HFFc6 (cell line): ENCODE results near the gene XRCC2. TPM values are rescaled to one million over a fixed set of nuclear protein-coding genes. Genes with fewer than 3 reads are reported as not detected.
"Not testable (repeated sequence)": the region's sequence is repeated elsewhere in the genome, so short reads cannot be mapped to it uniquely, and the experiment has no call there.

Source experiments
- DNase-seq: peaks from one replicate; pipeline ENCODE4 v3.0.0-alpha.2; 2018
- H3K27ac Mint-ChIP-seq: 2 replicates; pipeline ENCODE4 v1.8.0; 2020; ENCODE audit warnings: mild to moderate bottlenecking, mixed read lengths
- H3K27me3 Mint-ChIP-seq: 2 replicates; pipeline ENCODE4 v1.8.0; 2021; ENCODE audit warnings: mild to moderate bottlenecking, moderate library complexity, mixed read lengths; ENCODE audit not compliant: insufficient read depth
- H3K36me3 Mint-ChIP-seq: 2 replicates; pipeline ENCODE4 v1.8.0; 2021; ENCODE audit warnings: low read depth, mixed read lengths
- H3K4me1 Mint-ChIP-seq: 2 replicates; pipeline ENCODE4 v1.8.0; 2020; ENCODE audit warnings: low read depth, mixed read lengths
- H3K4me3 Mint-ChIP-seq: 2 replicates; pipeline ENCODE4 v1.8.0; 2020; ENCODE audit warnings: mild to moderate bottlenecking, moderate library complexity, mixed read lengths
- H3K9me3 Mint-ChIP-seq: 2 replicates; pipeline ENCODE4 v1.8.0; 2020; ENCODE audit warnings: mild to moderate bottlenecking, mixed read lengths
- total RNA-seq, 6 experiments: library from RNA; stranded (reverse); fragmentation: NEBNext Ultra II Directional; extraction: Animal tissue kit (Norgen Biotek cat#: 25700); gene quantifications; 2 replicates in 1 of 6; 3 replicates in 5 of 6; pipeline ENCODE4 v1.2.3, GENCODE V29; 2021
- TF ChIP-seq, protein P1 (sequence below): fragments of 200-600 bp; sonication (generic); IDR thresholded peaks from 2 replicates; pipeline ENCODE4 v1.5.0; 2021; ENCODE audit warnings: antibody characterized with exemption, mild to moderate bottlenecking

XRCC2 gene
- total RNA-seq, 6 experiments from 2014 or later, result 1.8 to 3.8 (median 3.4) TPM

DNA sequence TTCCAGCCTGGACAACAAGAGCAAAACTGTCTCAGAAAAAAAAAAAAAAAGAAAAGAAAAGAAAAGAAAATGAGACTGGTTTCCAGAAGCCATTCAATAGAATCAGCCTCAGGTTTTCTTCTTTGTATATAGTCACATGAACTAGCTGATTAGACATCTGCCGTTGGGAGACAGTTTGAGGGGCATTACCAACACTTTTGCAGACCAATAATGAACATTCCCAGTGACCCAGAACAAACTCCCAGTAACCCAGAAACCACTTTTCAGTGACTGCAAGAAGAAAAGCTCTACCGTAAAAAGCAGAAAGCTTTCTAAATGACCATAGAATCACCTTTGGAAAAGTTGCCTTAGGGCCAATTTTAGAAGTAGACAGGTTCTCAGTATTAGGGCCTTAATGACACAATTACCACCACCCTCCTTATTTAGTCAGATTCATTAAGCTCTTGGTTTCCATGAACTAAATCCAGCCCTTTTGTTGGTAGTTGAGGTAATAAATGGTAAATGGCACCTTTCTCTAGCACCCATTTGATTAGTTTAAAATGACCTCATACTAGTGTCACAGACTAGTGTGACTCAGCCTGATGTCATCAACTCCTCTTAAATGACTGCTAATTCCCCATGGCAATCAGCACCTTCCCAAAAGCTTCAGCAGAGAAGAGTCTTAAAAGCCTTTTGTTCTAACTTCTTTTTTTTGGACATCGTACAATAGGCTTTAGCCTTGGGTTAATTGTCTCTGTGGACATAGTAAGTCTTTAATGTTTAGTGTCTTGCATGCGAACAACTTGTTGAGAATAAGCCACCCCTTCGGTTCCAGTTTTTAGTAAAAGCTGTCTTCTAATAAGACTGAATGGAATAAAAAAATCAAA is 33.6 kb upstream of the XRCC2 start:
- DNase-seq, result no peak
- no peak overlapping the region for H3K4me3 Mint-ChIP-seq
- H3K27me3 Mint-ChIP-seq, result peaks cover 5% of the 10 kb centered on the region
- no peak overlapping the region for H3K27ac Mint-ChIP-seq
- H3K36me3 Mint-ChIP-seq, result peaks cover 9% of the 10 kb centered on the region
- peaks cover 31% of the 10 kb centered on the region for H3K4me1 Mint-ChIP-seq
- TF ChIP-seq, protein P1, sequence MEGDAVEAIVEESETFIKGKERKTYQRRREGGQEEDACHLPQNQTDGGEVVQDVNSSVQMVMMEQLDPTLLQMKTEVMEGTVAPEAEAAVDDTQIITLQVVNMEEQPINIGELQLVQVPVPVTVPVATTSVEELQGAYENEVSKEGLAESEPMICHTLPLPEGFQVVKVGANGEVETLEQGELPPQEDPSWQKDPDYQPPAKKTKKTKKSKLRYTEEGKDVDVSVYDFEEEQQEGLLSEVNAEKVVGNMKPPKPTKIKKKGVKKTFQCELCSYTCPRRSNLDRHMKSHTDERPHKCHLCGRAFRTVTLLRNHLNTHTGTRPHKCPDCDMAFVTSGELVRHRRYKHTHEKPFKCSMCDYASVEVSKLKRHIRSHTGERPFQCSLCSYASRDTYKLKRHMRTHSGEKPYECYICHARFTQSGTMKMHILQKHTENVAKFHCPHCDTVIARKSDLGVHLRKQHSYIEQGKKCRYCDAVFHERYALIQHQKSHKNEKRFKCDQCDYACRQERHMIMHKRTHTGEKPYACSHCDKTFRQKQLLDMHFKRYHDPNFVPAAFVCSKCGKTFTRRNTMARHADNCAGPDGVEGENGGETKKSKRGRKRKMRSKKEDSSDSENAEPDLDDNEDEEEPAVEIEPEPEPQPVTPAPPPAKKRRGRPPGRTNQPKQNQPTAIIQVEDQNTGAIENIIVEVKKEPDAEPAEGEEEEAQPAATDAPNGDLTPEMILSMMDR, result no peak
- H3K9me3 Mint-ChIP-seq, result peaks cover 13% of the 10 kb centered on the region

DNA sequence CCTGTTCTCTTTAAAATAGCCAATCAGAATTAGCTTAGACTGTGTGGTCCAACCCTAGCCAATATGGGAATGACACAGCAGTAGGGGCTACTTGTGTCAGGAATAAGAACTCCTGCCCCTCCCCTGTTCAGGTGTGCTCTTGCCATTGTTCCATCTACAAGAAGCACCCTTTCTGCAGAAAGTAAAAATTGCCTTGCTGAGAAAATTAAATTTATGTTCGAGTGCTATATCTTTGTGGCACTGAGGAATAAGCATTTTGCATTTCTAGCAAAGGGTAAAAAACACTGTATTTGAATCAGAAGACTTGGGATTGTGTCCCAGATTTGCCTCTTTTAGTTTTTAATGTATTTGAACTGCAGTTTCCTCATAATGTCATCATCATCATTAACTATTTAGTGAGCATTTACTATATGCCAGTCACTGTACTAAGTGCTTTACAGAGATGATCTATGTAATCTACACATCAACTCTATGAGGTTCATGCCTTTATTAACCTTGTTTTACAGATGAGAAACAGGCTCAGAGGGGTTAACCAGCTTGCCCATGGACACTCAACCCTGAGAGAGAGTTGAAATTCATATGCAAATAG is 28.9 kb upstream of the XRCC2 start:
- TF ChIP-seq, protein P1, result no peak
- peaks cover 7% of the 10 kb centered on the region for H3K27me3 Mint-ChIP-seq

DNA sequence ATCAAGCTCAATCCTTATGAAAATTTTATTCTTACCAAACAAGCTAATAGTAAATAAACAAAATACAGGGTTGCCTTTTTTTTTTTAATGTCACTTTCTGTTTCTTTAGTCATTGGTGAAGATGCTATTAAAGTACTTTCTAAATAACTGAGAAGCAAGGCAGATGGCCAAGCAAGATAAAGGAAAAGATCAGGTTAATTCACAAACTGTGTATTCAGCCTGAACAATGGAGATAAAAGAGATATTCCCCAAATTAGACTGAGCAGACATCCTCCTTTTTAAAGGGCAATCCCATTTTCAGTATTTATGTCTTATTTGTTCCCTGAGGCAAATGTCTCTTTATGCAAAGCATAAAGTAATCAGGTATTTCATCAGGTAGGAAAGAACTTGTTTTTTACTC is 23.1 kb upstream of the XRCC2 start:
- Mint-ChIP-seq H3K27ac (no peak overlapping the region), H3K36me3 (no peaks in the 10 kb centered on the region), H3K4me3 (no peak overlapping the region), H3K27me3 (peaks cover 12% of the 10 kb centered on the region; the same call in 1 of the 2 replicates), H3K4me1 (peaks cover 5% of the 10 kb centered on the region; the same call in 1 of the 2 replicates), H3K9me3 (peaks cover 4% of the 10 kb centered on the region; the same call in 1 of the 2 replicates)
- no peak for DNase-seq
- TF ChIP-seq, protein P1, result no peak

More for the DNA sequence above, 28.9 kb upstream of the XRCC2 start:
- Mint-ChIP-seq H3K9me3 (peaks cover 21% of the 10 kb centered on the region), H3K27ac (no peak overlapping the region), H3K4me3 (no peak overlapping the region), H3K36me3 (peaks cover 12% of the 10 kb centered on the region), H3K4me1 (peaks cover 11% of the 10 kb centered on the region)
- no peak for DNase-seq

DNA sequence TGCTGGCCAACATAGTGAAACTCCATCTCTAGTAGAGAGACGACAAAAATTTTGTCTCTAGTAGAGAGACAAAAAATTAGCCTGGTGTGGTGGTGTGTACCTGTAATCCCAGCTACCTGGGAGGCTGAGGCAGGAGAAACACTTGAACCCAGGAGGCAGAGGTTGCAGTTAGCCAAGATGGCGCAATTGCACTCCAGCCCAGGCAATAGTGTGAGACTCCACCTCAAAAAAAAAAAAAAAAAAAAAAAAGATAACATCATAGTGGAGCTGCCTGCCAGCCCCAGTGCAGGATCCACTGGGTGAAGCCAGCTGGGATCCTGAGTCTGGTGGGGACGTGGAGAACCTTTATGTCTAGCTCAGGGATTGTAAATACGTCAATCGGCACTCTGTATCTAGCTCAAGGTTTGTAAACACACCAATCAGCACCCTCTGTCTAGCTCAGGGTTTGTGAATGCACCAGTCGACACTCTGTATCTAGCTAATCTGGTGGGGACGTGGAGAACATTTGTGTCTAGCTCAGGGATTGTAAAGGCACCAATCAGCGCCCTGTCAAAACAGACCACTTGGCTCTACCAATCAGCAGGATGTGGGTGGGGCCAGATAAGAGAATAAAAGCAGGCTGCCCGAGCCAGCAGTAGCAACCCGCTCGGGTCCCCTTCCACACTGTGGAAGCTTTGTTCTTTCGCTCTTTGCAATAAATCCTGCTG is 21.5 kb upstream of the XRCC2 start:
- not testable (repeated sequence) for H3K9me3 Mint-ChIP-seq, H3K36me3 Mint-ChIP-seq, DNase-seq, H3K4me1 Mint-ChIP-seq, H3K27ac Mint-ChIP-seq
- Mint-ChIP-seq H3K4me3 (peak overlapping the region; percentile 67; the same call in 1 of the 2 replicates), H3K27me3 (peaks cover 12% of the 10 kb centered on the region; the same call in 1 of the 2 replicates)

DNA sequence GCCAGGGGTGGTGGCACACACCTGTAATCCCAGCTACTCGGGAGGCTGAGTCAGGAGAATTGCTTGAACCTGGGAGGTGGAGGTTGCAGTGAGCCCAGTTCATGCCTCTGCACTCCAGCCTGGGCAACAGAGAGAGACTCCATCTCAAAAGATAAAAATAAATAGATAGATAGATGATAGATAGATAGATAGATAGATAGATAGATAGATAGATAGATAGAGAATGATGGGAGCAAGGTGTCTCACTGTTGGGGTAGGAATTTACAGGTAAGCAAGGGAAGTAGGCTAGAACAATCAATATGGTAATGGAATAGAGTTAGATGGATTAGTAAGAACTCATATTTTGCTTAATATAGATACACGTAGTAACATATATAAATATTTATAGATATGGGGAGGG is 16.3 kb upstream of the XRCC2 start:
- H3K4me3 Mint-ChIP-seq, H3K4me1 Mint-ChIP-seq, H3K9me3 Mint-ChIP-seq, H3K36me3 Mint-ChIP-seq, H3K27me3 Mint-ChIP-seq, DNase-seq, H3K27ac Mint-ChIP-seq: not testable (repeated sequence)

DNA sequence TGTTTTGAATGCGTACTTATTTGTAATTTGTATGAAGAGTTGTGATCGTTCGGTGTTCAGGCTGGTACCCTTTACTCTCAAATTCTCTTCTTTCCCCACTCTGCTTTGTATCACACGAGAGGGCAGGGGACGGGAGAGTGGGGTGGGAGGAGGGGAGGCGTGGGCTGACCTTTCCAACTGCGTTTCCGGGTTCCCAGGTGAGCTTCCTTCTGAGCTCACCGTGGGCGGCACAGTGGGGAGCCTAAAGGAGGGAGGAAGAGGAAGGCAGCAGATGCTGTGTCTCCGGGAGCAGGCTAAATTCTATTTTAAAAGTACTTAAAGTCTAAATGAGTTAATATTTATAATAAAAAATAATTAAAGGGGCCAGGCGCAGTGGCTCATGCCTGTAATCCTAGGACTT is 7.4 kb upstream of the XRCC2 start:
- Mint-ChIP-seq H3K4me3 (no peak overlapping the region), H3K27ac (no peak overlapping the region), H3K36me3 (no peaks in the 10 kb centered on the region), H3K9me3 (no peaks in the 10 kb centered on the region), H3K4me1 (peaks cover 6% of the 10 kb centered on the region; the same call in 1 of the 2 replicates), H3K27me3 (no peaks in the 10 kb centered on the region; the same call in 1 of the 2 replicates)
- no peak for DNase-seq
- TF ChIP-seq, protein P1, result no peak
